GM19099 (cell line): Measurements from ENCODE around the gene MRPL16.

Experiments used
- POLR2A ChIP-seq: IDR thresholded peaks from 3 replicates; pipeline ENCODE4 v1.6.1; 2011; ENCODE audit warnings: low read depth; ENCODE audit not compliant: insufficient read length; ENCODE audit errors: extremely low read depth

MRPL16 gene

GRCh38 chr11:59810189-59810910 is at the start of gene MRPL16:
Gene MRPL16 (minus strand): TSS chr11:59810778. CDS start chr11:59810658, 120 bp downstream.
- TF ChIP-seq POLR2A: peak; percentile 91

GRCh38 chr11:59859673-59860072 is 49.1 kb upstream of the MRPL16 start:
- no peak for TF ChIP-seq POLR2A

GRCh38 chr11:59857439-59858434 is 47.2 kb upstream of the MRPL16 start:
- TF ChIP-seq POLR2A: no peak

- TF ChIP-seq POLR2A: no peak
Measured at GRCh38 chr11:59854871-59855270, 44.3 kb upstream of the MRPL16 start.

- no peak for TF ChIP-seq POLR2A
Measured at GRCh38 chr11:59849129-59849528, 38.6 kb upstream of the MRPL16 start.

GRCh38 chr11:59847626-59848025 is 37.0 kb upstream of the MRPL16 start:
- no peak for TF ChIP-seq POLR2A

- no peak for TF ChIP-seq POLR2A
Measured at GRCh38 chr11:59846556-59846955, 36.0 kb upstream of the MRPL16 start.

- no peak for TF ChIP-seq POLR2A
Measured at GRCh38 chr11:59845399-59845798, 34.8 kb upstream of the MRPL16 start, which contains the start of gene CBLIF. Gene CBLIF (minus strand): TSS chr11:59845499. CDS start chr11:59845453, 46 bp downstream.

GRCh38 chr11:59842316-59842715 is 31.7 kb upstream of the MRPL16 start:
- no peak for TF ChIP-seq POLR2A

GRCh38 chr11:59841514-59841913 is 30.9 kb upstream of the MRPL16 start:
- TF ChIP-seq POLR2A: no peak

- no peak for TF ChIP-seq POLR2A
Measured at GRCh38 chr11:59839615-59840014, 29.0 kb upstream of the MRPL16 start.

GRCh38 chr11:59833602-59834001 is 23.0 kb upstream of the MRPL16 start:
- TF ChIP-seq POLR2A: no peak

GRCh38 chr11:59829358-59829757 is 18.8 kb upstream of the MRPL16 start:
- TF ChIP-seq POLR2A: no peak

GRCh38 chr11:59822989-59823566 is 12.5 kb upstream of the MRPL16 start:
- no peak for TF ChIP-seq POLR2A

- TF ChIP-seq POLR2A: no peak
Measured at GRCh38 chr11:59818572-59818971, 8.0 kb upstream of the MRPL16 start.
